A549 (cell line): ENCODE results near the gene PRRX1.

ENCODE experiments used
- BHLHE40 ChIP-seq: IDR thresholded peaks from 2 replicates; pipeline ENCODE4 v1.6.1; 2012; ENCODE audit warnings: low read depth, low read length, inconsistent platforms
- EP300 ChIP-seq, 2 experiments: fragments of >200 bp; sonication (Bioruptor Twin); formaldehyde crosslinking; IDR thresholded peaks; 2 replicates in 1 of 2; 3 replicates in 1 of 2; pipeline ENCODE4 v1.6.1; 2016 to 2017
- JUN ChIP-seq, 2 experiments: fragments of >200 bp; sonication (Bioruptor Twin); formaldehyde crosslinking; IDR thresholded peaks; 2 replicates in 1 of 2; 3 replicates in 1 of 2; pipeline ENCODE4 v1.6.1; 2016 to 2017
- MYC ChIP-seq: IDR thresholded peaks from 2 replicates; pipeline ENCODE4 v1.6.1; 2012; ENCODE audit warnings: mild to moderate bottlenecking, inconsistent platforms, low read length, improper control_type of control experiment, borderline replicate concordance
- POLR2A ChIP-seq: IDR thresholded peaks from 2 replicates; pipeline ENCODE4 v1.6.1; 2012; ENCODE audit warnings: mild to moderate bottlenecking, low read length
- RFX5 ChIP-seq: fragments of 450-650 bp; IDR thresholded peaks from 2 replicates; pipeline ENCODE4 v1.7.1; 2014; ENCODE audit warnings: antibody characterized with exemption, mild to moderate bottlenecking, moderate library complexity
- ZFP36 ChIP-seq: fragments of 450-650 bp; IDR thresholded peaks from 2 replicates; pipeline ENCODE4 v1.6.1; 2014; ENCODE audit warnings: borderline replicate concordance; ENCODE audit not compliant: partially characterized antibody
- ZSCAN20 ChIP-seq: fragments of 250-450 bp; sonication (Bioruptor Pico); IDR thresholded peaks from 2 replicates; pipeline ENCODE4 v1.8.0; 2022; ENCODE audit warnings: mild to moderate bottlenecking, moderate library complexity
- TF ChIP-seq, protein P1 (sequence below): fragments of >200 bp; sonication (Bioruptor Twin); formaldehyde crosslinking; IDR thresholded peaks from 3 replicates; pipeline ENCODE4 v1.5.1; 2016
- TF ChIP-seq, protein P2 (sequence below): fragments of >200 bp; sonication (Bioruptor Twin); formaldehyde crosslinking; IDR thresholded peaks from 3 replicates; pipeline ENCODE4 v1.6.1; 2016
- TF ChIP-seq, protein P3 (sequence below): fragments of 450-650 bp; IDR thresholded peaks from 2 replicates; pipeline ENCODE4 v1.6.1; 2014; ENCODE audit warnings: antibody characterized with exemption

DNA sequence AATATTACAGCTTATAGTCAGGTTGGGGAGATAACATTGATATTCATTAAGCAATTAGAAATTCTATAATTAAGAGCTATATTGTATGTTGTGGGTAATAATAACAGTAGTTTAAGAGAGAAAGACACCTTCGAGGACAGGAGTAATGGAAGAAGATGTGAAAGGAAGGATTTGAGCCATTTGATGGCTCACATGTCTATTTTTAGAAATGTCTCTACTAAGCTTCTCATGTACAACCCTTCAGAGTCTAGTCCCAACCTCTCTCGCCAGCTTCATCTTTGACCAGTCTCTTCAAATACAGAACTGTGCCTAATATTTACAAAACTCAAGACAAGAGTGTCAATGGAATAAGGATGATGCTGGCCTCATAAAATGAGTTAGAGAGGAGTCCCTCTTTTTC lies 95.1 kb downstream of the PRRX1 start:
- TF ChIP-seq POLR2A (no peak), RFX5 (no peak), EP300 (IDR thresholded peaks at IDR 0.05) (no peak), MYC (no peak), ZFP36 (no peak), ZSCAN20 (CRISPR knock-in tag) (no peak), JUN (IDR thresholded peaks at IDR 0.05) (no peak), BHLHE40 (no peak)
- TF ChIP-seq, protein P1, sequence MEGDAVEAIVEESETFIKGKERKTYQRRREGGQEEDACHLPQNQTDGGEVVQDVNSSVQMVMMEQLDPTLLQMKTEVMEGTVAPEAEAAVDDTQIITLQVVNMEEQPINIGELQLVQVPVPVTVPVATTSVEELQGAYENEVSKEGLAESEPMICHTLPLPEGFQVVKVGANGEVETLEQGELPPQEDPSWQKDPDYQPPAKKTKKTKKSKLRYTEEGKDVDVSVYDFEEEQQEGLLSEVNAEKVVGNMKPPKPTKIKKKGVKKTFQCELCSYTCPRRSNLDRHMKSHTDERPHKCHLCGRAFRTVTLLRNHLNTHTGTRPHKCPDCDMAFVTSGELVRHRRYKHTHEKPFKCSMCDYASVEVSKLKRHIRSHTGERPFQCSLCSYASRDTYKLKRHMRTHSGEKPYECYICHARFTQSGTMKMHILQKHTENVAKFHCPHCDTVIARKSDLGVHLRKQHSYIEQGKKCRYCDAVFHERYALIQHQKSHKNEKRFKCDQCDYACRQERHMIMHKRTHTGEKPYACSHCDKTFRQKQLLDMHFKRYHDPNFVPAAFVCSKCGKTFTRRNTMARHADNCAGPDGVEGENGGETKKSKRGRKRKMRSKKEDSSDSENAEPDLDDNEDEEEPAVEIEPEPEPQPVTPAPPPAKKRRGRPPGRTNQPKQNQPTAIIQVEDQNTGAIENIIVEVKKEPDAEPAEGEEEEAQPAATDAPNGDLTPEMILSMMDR = no peak
- TF ChIP-seq, protein P2, sequence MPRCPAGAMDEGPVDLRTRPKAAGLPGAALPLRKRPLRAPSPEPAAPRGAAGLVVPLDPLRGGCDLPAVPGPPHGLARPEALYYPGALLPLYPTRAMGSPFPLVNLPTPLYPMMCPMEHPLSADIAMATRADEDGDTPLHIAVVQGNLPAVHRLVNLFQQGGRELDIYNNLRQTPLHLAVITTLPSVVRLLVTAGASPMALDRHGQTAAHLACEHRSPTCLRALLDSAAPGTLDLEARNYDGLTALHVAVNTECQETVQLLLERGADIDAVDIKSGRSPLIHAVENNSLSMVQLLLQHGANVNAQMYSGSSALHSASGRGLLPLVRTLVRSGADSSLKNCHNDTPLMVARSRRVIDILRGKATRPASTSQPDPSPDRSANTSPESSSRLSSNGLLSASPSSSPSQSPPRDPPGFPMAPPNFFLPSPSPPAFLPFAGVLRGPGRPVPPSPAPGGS = no peak
- TF ChIP-seq, protein P3, sequence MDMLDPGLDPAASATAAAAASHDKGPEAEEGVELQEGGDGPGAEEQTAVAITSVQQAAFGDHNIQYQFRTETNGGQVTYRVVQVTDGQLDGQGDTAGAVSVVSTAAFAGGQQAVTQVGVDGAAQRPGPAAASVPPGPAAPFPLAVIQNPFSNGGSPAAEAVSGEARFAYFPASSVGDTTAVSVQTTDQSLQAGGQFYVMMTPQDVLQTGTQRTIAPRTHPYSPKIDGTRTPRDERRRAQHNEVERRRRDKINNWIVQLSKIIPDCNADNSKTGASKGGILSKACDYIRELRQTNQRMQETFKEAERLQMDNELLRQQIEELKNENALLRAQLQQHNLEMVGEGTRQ = no peak
